NCI-H2196 treated with DMSO at 0.1 percent for 48 hours (cell line): ENCODE data around the gene TBC1D9B.

ENCODE experiments used
- DNase-seq: peaks from one replicate; lab custom pipeline; 2025; ENCODE audit not compliant: unreplicated experiment; lab: John Stamatoyannopoulos, UW

Gene TBC1D9B

DNA sequence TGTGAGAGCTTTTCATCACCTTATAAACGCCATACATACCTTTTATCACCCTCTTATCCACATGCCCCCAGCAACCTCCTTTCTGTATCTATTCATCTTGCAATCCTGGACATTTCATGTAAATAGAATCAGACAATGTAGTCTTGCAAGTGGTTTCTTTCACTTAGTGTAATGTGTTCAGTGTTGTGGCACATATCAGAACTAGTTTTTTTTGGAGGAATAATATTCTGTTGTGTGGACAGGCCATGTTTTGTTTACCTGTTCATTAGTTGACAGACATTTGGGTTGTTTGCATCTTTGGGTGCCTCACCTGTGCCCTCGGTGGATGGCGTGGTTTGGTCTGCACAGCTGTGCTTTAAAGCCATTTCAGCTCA, 85.7 kb downstream of the TBC1D9B start:
- DNase-seq = no peak

DNA sequence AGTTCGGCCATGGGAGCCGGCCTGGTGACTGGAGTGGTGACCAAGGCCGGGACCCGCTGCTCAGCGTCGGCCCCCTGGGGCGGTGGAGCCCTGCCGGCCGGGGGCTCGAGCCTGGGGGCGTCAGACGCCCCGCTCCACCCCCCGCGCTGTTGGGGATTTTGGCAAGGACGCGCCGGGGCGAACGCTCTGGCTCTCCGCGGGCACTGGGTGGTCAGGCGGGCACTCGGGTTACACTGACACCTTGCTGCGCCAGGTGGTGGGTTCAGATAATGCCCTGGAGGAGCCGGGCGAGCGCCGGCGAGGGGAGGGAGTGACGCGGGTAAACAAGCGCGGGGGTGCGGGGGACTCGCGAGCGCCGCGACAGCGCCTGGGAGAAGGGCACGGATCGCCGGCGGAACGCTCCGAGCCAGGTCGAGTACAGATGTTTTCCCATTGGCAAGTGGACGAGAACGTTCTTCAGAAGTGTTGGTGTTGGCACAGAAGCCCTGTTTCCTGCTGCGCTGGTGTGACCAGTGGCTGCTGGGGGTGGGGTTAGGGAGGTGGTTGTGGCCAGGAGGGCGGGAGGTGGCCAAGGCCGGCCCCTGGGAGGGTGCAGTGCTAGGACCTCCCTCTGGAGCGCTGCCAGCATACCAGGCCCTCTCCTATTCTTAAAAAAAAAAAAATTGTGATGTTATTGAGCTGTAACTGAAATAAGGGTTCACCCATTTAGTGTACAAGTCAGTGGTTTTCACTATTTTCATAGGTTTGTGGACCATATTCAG, 86.2 kb downstream of the TBC1D9B start:
- peak; percentile 86 for DNase-seq

DNA sequence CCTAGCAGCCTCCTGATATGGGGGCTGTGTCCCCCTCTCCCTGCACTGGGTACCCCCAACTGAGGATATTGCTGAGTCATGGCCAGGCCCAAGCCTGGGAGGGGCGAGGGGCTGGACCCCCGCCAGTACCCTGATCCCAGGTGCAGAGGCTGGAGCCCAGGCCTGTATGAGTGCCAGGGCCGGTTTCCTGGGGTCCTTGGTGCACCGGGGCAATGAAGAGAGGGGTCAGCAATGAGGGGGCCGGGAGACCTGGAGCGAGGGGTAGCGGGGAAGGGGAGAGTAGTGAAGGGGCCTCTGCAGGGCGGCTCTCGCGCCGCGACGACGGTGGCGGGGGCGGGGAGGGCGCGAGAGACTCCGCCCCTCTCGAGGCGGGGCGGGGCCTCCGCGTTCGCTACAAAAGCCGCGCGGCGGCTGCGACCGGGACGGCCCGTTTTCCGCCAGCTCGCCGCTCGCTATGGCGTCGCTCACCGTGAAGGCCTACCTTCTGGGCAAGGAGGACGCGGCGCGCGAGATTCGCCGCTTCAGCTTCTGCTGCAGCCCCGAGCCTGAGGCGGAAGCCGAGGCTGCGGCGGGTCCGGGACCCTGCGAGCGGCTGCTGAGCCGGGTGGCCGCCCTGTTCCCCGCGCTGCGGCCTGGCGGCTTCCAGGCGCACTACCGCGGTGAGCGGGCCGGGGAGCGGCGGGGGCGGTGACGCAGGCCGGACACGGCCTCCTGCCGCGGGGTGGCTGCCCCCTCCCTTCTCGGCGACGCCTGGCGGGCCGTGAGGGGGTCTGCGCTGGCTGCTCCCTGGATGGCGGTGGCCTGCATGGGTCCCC, 87.0 kb downstream of the TBC1D9B start, which contains the start of gene SQSTM1:
Gene SQSTM1, plus strand, starts transcription at position 423 of the 815 bp plus-strand sequence. Its CDS starts 32 bp downstream, at position 455.
- DNase-seq = peak; percentile 44

DNA sequence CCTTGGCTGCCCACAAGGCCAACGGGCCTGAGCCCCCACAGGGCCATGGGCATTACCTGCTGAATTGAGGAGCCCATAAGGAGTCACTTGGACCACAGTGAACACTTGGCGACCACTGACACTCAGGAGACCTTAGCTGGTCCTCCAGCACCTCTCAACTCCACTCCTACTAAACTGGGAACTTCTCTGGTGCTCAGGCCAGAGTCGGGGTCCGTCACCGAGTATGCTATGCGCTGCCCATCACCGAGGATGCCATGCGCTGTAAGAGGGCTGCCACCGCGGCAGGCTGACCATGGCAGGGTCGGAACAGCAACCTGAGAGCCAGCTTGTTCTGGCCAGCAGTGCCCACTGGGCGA, 87.6 kb downstream of the TBC1D9B start:
- no peak for DNase-seq

DNA sequence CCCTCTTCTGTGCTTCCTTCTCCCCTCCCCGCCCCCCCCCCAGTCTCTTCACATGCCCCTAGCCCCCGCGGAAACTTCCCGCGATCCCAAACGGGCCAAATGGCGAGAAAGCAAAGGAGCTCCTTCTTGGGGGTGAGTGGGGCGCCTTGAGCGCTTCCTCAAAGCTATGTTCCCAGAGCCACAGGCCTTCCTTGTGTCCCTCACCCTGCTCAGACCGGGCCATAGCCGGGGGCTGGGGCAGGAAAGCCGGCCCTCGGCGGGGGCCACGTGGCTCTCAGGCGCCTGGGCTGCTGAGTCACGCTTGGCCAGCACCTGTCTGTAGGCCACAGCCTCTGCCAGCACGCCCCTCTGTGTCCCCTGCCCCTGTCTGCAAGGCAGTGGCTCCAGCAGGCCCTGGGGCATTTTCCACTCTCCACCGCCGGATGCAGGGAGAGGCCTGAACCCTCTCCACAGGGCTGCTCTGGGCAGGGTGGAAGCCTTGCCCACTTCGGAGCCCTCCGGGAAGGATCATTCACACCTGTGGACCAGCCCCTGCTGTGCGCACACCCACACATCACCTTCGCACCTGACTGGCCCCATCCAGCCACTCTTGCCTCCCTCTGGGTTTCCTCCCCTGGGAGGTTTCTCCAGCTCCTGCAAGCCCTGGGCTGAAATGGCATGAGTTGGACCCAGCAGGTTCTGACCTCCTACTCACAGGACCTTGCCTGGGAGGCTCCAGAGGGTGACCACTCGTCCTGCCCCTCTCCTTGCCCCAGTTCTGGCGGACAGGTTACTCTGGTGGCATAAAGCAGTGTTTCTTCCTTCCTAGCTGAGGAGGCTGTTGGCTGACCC, 88.2 kb downstream of the TBC1D9B start:
- DNase-seq = peak; percentile 88

DNA sequence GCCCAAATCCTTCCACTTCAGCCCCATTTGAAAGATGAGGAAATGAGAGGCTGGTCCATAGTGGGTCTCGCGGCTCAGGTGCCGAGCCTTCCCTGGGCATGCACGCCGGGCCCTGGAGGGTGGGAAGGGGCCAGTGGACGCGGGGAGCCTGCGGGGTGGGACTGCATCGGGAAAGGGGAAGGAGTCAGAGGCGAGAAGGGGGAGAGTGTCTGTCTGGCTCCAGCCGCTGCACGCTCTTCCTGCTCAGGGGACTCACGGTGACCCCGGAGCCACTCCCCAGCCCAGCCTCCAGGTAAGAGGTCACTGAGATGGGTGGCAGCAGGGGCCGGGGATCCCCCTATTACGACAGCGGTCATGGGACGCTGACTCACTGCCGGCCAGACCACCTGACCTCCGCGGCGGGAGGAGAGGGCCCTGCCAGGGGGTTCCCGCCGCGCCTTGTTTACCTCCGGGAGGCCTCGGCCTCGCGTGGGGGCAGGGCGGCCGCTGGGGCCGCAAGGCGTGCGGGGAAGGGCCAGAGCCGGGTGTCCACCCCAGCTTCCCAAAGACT, 88.9 kb downstream of the TBC1D9B start:
- peak; percentile 90 for DNase-seq

DNA sequence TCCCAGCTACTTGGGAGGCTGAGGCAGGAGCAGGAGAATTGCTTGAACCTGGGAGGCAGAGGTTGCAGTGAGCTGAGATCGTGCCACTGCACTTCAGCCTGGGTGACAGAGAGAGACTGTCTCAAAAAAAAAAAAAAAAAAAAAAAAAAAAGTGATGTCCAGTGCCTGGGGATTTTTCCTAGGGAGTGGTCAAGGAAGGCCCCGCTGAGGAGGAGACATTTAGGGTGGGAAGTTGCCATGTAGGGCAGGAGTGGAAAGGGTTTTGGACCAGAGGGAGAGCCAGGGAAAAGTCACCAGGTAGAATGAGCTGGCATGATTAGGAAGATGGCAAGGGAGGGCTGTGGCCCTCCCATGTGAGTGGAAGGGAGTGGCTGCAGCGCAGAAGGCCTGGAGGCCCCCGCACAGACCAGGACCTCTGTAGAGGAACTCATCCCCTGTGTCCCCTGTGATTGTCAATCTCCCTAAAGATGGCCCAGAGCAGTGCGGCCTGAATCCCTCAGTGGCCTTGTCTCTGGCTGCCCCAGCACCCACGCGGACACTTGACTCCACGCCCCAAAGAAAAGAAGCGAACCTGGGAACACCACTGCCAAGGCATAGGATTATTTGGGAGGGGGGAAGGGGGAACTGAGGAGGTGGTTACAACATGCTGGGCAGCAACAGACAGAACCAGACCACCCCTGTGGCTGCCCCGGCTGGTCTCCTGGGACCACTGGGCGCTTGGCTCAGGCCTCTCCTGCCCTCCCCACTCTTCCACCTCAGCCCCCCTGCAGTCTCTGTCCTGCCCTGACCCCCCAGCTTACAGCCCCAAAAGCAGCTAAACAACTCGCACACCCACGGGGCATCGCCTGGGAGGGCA, 89.6 kb downstream of the TBC1D9B start:
- DNase-seq = no peak

DNA sequence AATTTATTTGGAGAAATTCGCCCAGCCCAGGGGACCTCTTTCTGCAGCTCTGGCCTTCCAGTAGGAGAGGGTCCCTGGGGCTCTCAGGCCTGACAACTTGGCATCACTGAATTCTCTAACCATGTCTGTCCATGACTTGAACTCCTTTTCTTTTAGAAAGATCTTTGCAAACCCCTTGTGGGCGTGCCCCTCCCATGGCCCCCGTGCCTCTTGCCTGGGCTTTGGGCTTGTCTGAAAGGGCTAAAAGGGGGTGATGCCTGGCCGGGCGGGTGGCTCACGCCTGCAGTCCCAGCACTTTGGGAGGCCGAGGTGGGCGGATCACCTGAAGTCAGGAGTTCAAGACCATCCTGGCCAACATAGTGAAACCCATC, 90.2 kb downstream of the TBC1D9B start:
- DNase-seq = no peak

DNA sequence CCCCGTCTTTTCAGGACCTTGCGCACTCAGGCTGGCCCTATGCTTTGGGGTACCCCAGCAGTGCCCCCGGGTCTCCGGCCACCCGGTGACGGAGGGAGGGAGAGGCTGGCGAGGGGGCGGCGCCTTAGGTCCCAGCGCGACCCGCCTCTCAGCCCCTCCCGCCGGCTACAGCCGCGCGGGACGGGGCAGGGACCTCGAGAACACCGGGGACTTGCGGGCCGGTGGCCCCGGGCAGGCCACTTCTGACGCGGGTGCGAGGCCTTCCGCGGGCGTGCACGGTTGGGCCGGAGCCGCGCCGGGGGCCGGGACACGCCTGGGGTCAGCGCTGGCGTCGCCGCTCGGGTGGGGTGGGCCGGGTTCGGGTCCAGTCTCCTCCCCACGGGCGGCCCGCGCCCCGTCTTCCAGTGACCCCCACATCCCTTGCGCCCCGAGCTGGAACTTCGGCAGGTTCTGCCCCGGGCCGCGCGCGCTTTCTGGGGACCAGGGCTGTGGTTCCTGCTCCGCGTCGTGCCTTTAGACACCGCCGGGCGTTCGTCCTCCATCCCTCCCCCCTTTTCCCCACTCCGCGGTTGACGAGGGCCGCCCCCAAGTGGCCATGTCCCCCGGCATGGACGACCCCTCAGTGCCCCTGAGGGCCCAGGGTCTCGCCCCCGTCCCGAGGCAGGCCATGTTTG, 90.8 kb downstream of the TBC1D9B start:
- DNase-seq = no peak

DNA sequence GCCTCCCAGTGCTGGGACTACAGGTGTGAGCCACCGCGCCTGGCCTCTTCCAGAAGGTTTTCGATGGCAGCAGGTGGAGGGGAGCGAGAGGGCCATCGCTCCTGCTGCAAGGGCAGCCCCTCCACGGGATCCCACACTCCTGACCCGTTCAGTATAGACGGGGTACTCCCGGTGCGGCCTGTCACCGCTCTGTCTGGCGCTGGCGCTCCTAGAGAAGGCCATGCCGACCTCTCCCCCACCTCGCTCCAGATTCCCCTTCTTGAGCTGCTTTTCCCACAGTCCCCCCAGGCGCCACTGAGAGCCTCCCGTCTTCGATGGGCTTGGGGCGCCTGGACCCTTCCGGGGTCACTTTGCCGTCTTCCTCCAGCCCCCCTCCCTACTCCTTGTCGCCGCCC, 91.3 kb downstream of the TBC1D9B start:
- DNase-seq = no peak

DNA sequence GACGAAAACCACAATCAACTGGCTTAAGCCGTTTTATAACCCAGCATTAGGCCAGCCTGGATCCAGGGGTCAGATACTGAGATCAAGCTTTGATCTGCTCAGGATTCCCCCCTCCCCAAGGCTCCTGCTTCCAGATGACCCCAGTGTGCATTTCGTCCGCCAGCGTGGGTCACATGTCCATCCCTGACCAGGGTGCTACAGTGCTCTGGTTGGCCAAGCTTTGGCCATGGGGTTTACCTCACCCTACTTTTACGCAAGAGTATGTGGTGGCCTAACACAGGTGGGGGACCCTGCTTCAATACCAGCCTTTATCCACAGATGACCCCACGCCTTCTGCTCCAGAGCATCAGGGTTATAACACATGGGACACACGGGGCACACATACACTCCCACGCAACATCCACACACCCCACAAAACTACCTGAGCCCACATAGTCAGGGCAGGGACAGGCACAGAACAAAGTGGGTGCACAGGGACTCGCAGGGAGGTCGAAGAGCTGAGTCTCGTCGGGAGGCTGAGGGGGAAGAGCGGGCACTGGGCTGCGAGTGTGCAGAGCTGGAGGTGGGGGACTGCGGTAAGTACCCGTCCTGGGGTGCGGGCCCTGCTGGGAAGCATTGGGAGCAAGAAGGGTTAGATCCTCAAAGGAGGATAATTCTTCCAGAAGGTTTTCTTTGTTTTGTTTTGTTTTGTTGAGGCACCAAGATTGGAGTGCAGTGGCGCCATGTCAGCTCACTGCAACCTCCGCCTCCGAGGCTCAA, 92.0 kb downstream of the TBC1D9B start:
- DNase-seq = no peak

DNA sequence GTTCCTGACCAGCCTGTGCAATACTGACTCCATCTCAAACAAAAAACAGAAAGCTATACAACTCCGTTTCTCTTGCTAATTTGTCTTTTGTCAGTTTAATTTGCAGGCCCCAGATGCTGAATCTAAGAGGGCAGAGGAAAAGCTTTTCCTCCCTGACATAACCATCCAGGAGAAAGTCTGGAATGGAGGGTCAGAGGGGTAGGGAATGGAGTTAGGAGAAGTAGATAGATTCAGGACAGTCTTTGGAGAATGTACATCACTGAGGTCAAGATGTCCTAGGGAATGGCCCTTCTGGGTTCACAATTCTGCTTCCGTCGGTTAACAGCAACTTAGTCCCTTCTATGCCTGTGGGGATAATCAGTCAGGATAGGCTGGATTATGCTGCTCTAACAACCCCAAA, 93.6 kb downstream of the TBC1D9B start:
- no peak for DNase-seq

DNA sequence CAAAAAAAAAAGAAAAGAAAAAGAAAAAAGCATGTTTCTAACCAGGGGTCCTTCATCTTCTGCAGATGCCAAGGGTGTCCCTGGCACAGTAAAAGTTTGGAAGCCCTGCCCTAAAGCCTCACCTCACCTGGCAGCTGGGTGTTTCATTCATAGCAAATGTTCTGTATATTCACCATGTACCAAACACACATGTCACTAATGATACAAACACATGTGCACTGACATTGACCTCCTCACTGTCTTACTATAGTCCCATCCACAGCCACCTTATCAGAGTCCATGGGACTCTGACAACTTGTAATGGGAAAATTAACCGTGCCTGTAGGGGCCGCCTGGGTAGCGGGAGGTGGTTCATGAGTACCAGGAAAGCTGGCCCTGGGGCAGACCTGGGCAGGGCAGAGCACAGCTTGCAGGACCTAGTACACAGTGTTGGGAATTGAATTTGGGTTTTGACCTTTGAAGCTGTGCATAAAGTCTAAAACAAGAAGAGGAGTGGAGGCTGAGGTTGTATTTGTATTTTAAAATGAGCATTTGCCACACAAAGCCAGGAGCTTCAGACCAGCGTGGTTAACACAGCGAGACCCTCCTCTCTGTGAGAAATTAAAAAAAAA, 94.6 kb downstream of the TBC1D9B start:
- no peak for DNase-seq

DNA sequence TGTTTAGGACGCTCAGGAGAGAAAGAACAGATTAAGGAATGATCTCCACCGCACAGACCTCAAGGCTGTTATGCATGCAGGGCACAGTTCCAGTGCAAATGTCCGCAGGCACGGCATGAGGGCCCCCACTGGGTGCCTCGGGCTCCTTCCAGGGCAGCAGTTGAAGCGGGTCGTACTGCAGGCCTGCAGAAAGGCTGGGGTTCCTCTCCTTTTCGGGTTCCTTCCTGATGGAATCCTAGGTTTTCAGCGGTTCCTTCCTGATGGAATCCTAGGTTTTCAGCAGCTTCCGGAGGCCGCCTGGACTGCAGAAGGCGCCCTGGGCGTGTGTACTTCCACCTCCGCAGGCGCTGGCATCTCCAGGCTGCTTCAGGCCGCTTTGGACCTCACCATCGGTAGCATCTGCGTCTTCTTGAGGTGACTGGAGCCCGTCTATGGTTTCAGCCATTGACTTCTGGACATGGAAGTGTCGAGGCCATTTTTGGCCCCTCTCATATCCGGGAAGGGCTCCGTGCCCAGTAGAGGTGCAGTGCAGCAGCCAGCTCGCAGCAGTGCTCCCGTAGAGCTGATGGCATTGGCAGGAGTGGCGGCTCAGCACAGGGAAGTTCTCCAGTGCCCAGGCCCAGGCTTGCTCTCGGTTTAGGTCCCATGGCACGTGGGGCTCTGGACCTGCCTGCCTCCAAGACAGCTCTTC, 95.4 kb downstream of the TBC1D9B start:
- no peak for DNase-seq
